ENCODE data around the gene PTHLH.

DNA sequence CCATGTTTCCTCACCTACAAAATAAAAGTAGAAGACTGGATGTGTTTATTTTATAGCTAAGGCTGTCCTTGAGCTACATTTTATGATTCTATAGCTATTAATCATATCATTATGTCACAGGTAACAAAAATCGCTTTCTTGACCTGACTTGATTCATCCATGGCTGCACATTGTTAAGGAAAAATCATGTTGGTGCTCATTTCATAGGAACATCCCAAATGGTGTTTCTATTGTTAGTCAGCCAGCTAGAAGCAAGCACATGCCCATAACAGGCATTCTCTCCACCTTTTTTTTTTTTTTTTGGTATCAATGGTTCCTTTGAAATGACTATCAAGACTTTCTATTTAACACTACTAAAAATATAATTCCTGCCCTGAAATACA is 45.3 kb upstream of the PTHLH start:
- TF ChIP-seq, protein P1, sequence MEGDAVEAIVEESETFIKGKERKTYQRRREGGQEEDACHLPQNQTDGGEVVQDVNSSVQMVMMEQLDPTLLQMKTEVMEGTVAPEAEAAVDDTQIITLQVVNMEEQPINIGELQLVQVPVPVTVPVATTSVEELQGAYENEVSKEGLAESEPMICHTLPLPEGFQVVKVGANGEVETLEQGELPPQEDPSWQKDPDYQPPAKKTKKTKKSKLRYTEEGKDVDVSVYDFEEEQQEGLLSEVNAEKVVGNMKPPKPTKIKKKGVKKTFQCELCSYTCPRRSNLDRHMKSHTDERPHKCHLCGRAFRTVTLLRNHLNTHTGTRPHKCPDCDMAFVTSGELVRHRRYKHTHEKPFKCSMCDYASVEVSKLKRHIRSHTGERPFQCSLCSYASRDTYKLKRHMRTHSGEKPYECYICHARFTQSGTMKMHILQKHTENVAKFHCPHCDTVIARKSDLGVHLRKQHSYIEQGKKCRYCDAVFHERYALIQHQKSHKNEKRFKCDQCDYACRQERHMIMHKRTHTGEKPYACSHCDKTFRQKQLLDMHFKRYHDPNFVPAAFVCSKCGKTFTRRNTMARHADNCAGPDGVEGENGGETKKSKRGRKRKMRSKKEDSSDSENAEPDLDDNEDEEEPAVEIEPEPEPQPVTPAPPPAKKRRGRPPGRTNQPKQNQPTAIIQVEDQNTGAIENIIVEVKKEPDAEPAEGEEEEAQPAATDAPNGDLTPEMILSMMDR (conservative IDR thresholded peaks at IDR 0.05), result no peak
- TF ChIP-seq ZFX (IDR thresholded peaks at IDR 0.05), result no peak

Data from C4-2B (cell line).